GM12892 (cell line): ENCODE results near the gene SLCO2A1.

Source experiments
- DNase-seq: peaks from one replicate; pipeline ENCODE4 v3.0.0; 2011; ENCODE audit not compliant: insufficient read length
- FAIRE-seq: peaks from 2 replicates; lab custom pipeline; 2011; peaks lifted over from hg19 to GRCh38; lab: Jason Lieb, UNC
- POLR2A ChIP-seq: IDR thresholded peaks from 2 replicates; pipeline ENCODE4 v1.6.1; 2011; ENCODE audit warnings: low read depth, low read length, control low read depth
- POLR2AphosphoS5 ChIP-seq: IDR thresholded peaks from 2 replicates; pipeline ENCODE4 v1.6.1; 2011; ENCODE audit warnings: low read depth, low read length, control low read depth
- TAF1 ChIP-seq: IDR thresholded peaks from 2 replicates; pipeline ENCODE4 v1.6.1; 2011; ENCODE audit warnings: low read depth, mild to moderate bottlenecking, control low read depth, low read length, borderline replicate concordance

Gene SLCO2A1

GRCh38 chr3:134038716-134039115 lies 9.0 kb upstream of the SLCO2A1 start:
- DNase-seq (no peak), FAIRE-seq (no peak)
- TF ChIP-seq POLR2AphosphoS5 (no peak), TAF1 (no peak), POLR2A (no peak)

- DNase-seq: no peak
- TF ChIP-seq TAF1 (no peak), POLR2AphosphoS5 (no peak), POLR2A (no peak)
- no peak for FAIRE-seq
Measured at GRCh38 chr3:134038071-134038491, 8.4 kb upstream of the SLCO2A1 start.

- FAIRE-seq: no peak
Measured at GRCh38 chr3:134037168-134037567, 7.4 kb upstream of the SLCO2A1 start.

GRCh38 chr3:134036291-134036690 lies 6.6 kb upstream of the SLCO2A1 start:
- TF ChIP-seq TAF1: no peak
- no peak for TF ChIP-seq POLR2AphosphoS5
- no peak for TF ChIP-seq POLR2A
- no peak for FAIRE-seq

More at GRCh38 chr3:134037168-134037567, 7.4 kb upstream of the SLCO2A1 start:
- TF ChIP-seq TAF1: no peak
- TF ChIP-seq POLR2AphosphoS5: no peak
- TF ChIP-seq POLR2A: no peak
- DNase-seq: no peak

GRCh38 chr3:134035836-134036235 lies 6.1 kb upstream of the SLCO2A1 start:
- DNase-seq (no peak), FAIRE-seq (no peak)
- no peak for TF ChIP-seq POLR2A
- no peak for TF ChIP-seq POLR2AphosphoS5
- TF ChIP-seq TAF1: no peak

More at GRCh38 chr3:134036291-134036690, 6.6 kb upstream of the SLCO2A1 start:
- DNase-seq: no peak

GRCh38 chr3:134034005-134034785 lies 4.5 kb upstream of the SLCO2A1 start:
- TF ChIP-seq TAF1: no peak
- no peak for TF ChIP-seq POLR2A
- TF ChIP-seq POLR2AphosphoS5: no peak
- DNase-seq: no peak
- FAIRE-seq: no peak

- no peak for FAIRE-seq
- DNase-seq: no peak
- TF ChIP-seq POLR2AphosphoS5 (no peak), TAF1 (no peak), POLR2A (no peak)
Measured at GRCh38 chr3:134033315-134033996, 3.7 kb upstream of the SLCO2A1 start.

- FAIRE-seq: no peak
- DNase-seq: no peak
- TF ChIP-seq POLR2AphosphoS5: no peak
- no peak for TF ChIP-seq TAF1
- TF ChIP-seq POLR2A: no peak
Measured at GRCh38 chr3:134031348-134031915, 1.7 kb upstream of the SLCO2A1 start.

GRCh38 chr3:134030379-134031347 lies 938 bp upstream of the SLCO2A1 start:
- FAIRE-seq: no peak
- no peak for TF ChIP-seq TAF1
- TF ChIP-seq POLR2AphosphoS5: no peak
- TF ChIP-seq POLR2A: no peak
- DNase-seq: no peak

GRCh38 chr3:134029256-134029733 lies 430 bp downstream of the SLCO2A1 start:
- DNase-seq (no peak), FAIRE-seq (no peak)

More at GRCh38 chr3:134029256-134029733, 430 bp downstream of the SLCO2A1 start:
- TF ChIP-seq POLR2A (no peak), POLR2AphosphoS5 (no peak), TAF1 (no peak)
